CD4-positive, alpha-beta T cell treated with Interleukin-4 for 1 hour (primary cell): ENCODE measurements around the gene GRAMD2B.
"Not testable (repeated sequence)": the region's sequence is repeated elsewhere in the genome, so short reads cannot be mapped to it uniquely, and the experiment has no call there.

Experiments
- DNase-seq, 2 donors: peaks; one replicate each; pipeline ENCODE4 v3.0.0-alpha.2; 2020 to 2022

Gene GRAMD2B

DNA sequence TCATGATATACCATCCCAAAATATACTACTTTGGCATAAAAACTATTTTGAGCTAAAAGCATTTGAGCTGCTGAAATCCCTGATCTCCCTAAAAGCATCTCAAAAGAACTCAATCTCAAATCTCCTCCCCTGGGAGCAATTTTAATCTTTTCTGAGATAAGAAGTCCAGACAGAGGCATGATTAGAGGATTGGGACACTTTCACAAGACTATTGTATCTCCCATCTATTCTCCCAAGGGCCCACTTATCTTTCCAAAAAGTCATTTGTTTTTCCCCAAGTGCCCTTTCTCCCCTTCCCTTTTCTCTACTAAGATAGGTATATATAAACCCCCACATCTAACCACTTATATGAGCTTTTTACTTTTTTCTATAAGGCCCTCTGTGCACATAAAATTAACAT lies 92.1 kb downstream of the GRAMD2B start:
- no peak for DNase-seq

- DNase-seq = no peak
Observed at GRCh38 chr5:126516133-126516532, 92.9 kb downstream of the GRAMD2B start.

- no peak for DNase-seq
Observed at GRCh38 chr5:126516852-126517251, 93.6 kb downstream of the GRAMD2B start.

- DNase-seq = not testable (repeated sequence)
Observed at GRCh38 chr5:126519223-126519622, 96.0 kb downstream of the GRAMD2B start.

DNA sequence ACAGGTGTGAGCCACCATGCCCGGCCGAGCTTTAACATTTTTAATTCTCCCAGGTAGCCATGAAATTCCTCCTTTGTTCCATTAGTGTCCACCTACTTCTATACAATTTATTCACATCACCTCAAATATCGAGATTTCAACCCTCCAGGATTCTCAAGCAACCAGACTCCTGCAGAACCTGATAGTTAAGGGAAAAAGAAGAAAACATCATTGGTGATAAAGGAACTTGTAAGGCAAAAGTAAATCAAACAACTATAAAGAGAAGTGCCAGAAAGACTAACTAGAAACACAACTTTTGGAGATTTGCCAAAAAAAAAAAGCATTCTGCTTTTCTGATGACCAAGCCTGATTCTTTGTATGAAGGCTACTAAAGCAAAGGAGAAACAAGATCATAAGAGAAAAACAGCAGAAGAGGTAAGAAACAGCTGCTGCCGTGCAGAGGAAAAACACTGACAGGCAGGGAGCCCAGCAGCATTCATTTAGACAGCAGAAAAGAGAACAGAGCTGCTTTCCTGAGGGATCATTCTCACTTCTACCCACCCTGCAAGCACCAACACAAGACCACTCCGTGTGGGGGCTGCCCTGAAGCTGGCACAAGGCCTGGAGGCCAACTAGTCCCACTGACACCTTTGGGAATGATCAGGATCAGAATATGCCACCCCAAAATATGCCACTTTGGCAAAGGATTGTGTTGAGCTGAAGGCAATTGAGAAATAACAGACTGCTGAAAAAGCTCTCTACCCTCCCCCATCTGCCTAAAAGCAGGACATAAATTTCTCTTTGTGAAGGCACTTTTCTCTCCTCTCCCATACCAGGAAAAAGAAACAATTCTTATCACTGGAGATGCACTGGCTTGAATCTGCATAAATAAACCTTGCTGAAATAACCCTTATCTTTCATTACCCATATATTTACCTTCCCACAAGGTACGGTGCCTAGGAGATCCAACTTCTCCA lies 96.7 kb downstream of the GRAMD2B start:
- DNase-seq = no peak

DNA sequence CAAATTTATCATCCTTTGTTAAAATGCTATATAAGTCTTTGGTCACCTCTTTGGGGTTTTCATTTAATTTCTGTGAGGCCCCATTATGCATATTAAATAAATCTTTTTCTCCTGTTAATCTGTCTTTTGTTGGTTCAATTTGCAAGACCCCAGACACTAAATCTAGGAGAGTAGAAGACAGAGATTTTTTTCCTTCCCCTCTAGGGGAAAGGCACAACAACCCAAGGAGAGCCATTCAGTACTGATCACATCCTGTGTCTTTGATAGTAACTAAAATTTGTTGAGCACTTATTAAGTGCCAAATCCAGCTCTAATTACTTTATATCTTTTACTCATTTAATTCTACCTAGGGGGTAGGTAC lies 97.4 kb downstream of the GRAMD2B start:
- no peak for DNase-seq

GRCh38 chr5:126521130-126521529 lies 97.9 kb downstream of the GRAMD2B start:
- no peak for DNase-seq

DNA sequence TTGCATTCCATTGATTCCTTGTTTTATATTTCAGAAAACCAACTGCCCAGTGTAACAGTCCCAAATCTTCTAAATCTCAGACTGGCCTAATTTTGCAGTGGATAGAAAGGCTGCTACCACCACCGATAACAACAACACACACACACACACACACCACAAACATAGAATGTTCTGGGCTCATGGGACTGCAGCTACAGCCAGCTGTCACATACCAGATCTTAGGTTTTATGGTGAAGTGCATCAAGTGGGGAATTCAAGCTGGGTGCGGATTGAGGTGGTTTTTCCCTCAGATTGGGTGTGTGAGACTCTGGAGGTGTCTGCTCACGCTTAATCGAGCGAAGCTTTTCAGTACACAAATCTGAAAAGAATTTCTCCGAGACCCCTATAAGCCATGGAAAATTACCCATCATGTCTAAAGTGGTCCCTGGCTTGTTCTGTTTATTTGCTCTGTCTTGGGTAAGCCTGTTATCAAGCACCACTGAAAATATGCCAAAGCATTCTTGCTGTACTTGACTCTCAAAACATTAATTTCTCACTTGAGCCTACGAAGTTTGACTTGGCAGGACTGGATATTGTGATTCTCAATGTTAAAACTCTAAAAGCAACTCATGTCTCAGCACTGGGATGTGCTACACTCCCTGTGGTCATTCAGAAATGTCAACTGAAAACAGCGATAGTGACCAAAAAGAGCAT lies 100.8 kb downstream of the GRAMD2B start:
- DNase-seq = no peak

- no peak for DNase-seq
Observed at GRCh38 chr5:126525630-126526245, 102.5 kb downstream of the GRAMD2B start.

DNA sequence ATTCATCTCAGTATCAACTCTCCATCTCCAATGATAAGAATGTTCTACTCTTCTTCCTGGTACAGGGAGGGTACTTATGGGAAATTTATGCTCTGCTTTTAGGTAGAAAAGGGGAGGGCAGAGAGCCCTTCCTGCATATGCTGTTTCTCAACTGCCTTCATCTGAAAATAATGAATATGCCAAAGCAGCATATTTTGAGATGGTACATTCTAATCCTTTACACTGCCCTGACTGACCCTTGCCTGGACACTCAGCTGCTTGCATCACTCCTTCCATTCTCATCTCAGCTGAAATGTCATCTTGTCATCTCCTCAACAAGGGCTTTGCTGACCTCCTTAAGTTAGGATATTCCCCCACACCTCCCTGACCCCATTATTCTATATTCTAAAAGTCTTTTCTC lies 103.3 kb downstream of the GRAMD2B start:
- DNase-seq = no peak

GRCh38 chr5:126527158-126527557 lies 103.9 kb downstream of the GRAMD2B start:
- no peak for DNase-seq

GRCh38 chr5:126527892-126528291 lies 104.7 kb downstream of the GRAMD2B start:
- no peak for DNase-seq

DNA sequence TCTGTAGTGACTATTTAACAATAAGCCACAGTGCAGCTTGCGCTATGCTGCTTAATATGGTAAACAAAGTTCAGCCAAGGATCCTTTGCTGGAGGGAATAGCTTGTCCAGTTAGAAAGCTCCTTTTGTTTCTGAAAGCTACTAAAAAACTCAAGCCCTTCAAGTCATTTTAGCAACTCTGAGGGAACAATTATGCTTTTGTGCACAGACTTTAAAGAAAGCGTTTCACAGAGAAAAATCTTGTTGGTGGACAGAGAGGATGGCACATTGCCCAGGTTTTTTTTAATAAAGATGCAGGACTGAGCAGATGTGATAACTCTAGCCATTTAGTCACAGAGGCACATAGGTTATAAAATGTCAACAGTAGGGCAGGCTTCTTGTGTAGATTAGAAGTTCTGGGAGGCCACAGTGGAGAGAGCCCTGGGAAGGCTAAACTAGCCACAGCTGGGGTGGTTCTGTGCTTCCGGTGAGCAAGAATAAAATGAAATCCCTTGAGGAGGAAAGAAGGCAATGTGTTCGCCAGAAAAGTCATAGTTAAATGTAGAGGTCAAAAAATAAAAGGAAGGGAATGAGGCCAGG lies 108.4 kb downstream of the GRAMD2B start:
- DNase-seq = no peak

DNA sequence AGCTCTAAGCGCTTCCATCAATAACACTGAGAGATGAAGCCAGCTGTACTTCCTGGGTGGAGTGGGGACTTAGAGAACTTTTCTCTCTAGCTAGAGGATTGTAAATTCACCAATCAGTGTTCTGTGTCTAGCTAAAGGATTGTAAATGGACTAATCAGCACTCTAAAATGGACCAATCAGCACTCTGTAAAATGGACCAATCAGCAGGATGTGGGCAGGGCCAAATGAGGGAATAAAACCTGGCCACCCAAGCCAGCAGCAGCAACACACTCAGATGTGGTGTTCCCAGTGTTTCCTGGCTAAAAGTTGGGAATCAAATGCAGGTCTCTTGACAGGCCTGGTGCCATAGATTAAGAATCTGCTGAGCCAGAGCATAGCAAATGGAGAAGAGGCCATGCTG lies 111.3 kb downstream of the GRAMD2B start:
- no peak for DNase-seq

GRCh38 chr5:126535856-126536545 lies 112.8 kb downstream of the GRAMD2B start:
- no peak for DNase-seq

- DNase-seq = no peak
Observed at GRCh38 chr5:126536874-126537273, 113.7 kb downstream of the GRAMD2B start.

DNA sequence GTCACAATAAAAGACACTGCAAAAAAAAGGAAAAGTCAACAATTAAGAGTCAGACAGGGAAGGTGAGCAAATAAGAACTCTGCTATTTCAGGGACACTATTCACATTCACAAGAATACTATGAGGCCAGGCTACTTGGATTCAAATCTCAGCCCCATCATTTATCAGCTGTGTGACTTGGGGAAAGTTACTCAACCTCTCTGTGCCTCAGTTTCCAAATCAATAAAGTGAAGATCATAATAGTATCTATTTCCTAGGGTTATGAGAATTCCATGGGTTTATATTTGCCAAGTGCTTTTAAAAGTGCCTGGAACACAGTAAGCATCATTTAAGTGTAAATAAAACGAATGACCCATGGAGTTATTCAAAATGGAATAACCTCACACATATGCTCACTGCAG lies 115.4 kb downstream of the GRAMD2B start:
- DNase-seq = no peak

DNA sequence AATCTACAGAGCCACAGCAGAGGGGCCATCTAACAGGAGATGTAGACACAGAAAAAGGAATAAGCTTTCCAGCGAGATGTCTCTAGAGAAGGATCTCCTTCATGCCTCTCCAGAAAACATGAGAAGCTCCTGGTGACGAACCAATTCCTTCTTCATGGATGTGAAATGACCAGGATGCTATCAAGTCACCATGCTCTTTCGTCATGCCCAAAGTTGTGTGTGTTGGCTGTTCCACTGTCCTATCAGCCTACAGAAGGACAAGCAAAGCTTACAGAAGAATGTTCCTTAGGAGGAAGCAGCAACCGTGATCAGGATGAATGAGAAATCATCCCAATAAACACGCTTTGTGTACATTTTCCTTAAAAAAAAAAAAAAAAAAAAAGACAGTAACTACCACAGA lies 117.4 kb downstream of the GRAMD2B start:
- DNase-seq = no peak

DNA sequence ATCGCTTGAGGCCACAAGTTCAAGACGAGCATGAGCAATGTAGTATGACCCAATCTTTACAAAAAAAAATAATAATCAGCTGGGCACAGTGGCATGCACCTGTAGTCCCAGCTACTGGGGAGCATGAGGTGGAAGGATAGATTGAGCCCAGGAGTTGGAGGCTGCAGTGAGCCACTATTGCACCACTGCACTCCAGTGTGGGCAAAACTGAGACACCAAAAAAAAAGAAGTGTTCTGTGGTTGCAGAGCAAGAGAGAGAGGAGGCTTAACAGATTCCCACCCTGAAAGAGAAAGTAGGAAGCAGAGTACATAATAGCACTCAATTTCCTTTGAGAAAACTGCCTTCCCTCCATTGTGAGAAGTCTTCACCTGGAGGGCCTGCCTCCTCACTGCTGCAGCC lies 119.2 kb downstream of the GRAMD2B start:
- DNase-seq = no peak

- DNase-seq = no peak
Observed at GRCh38 chr5:126543009-126543408, 119.8 kb downstream of the GRAMD2B start.

GRCh38 chr5:126543660-126544059 lies 120.5 kb downstream of the GRAMD2B start:
- DNase-seq = no peak
